GM12878 (cell line): Measurements from ENCODE around the gene WDR75. TPM values are rescaled to one million over a fixed set of nuclear protein-coding genes. Genes with fewer than 3 reads are reported as not detected.
A peak's percentile ranks its signal among the peaks of the same experiment; 100 is the strongest.

ENCODE experiments used
- ATF7 ChIP-seq: fragments of 450-650 bp; IDR thresholded peaks from 2 replicates; pipeline ENCODE4 v1.6.1; 2016; ENCODE audit warnings: low read depth, mild to moderate bottlenecking
- BCL3 ChIP-seq: IDR thresholded peaks from 2 replicates; pipeline ENCODE4 v1.6.1; 2011; ENCODE audit warnings: borderline replicate concordance, low read depth, mild to moderate bottlenecking, moderate library complexity, low read length; ENCODE audit not compliant: insufficient read depth, poor library complexity, severe bottlenecking
- BRCA1 ChIP-seq: IDR thresholded peaks from 2 replicates; pipeline ENCODE4 v1.6.1; 2011; ENCODE audit warnings: low read depth, low read length, improper control_type of control experiment
- CBX3 ChIP-seq: fragments of 200-600 bp; sonication (generic); IDR thresholded peaks from 2 replicates; pipeline ENCODE4 v1.6.1; 2016; ENCODE audit warnings: low read depth, borderline replicate concordance
- CEBPZ ChIP-seq: fragments of 150-350 bp; IDR thresholded peaks from 2 replicates; pipeline ENCODE4 v1.6.1; 2016; ENCODE audit warnings: low read depth, low read length
- CHD1 ChIP-seq: IDR thresholded peaks from 2 replicates; pipeline ENCODE4 v1.6.1; 2012; ENCODE audit warnings: low read depth, low read length, improper control_type of control experiment
- ETV6 ChIP-seq, 2 experiments: fragments of 450-650 bp in 1 of 2; IDR thresholded peaks in 1 of 2; conservative IDR thresholded peaks in 1 of 2; 2 replicates each; pipeline ENCODE4 v1.6.1; 2014; ENCODE audit warnings: antibody characterized with exemption in 1 of 2, borderline replicate concordance in 1 of 2, low read depth in 1 of 2, mild to moderate bottlenecking in 1 of 2, moderate library complexity in 1 of 2
- EZH2 ChIP-seq: IDR thresholded peaks from 2 replicates; pipeline ENCODE4 v1.6.1; 2012; ENCODE audit warnings: low read depth, mild to moderate bottlenecking, control low read depth, inconsistent platforms, low read length, borderline replicate concordance; ENCODE audit not compliant: control insufficient read depth
- MAX ChIP-seq: IDR thresholded peaks from 2 replicates; pipeline ENCODE4 v1.6.1; 2012; ENCODE audit warnings: low read depth, low read length, improper control_type of control experiment
- NBN ChIP-seq: fragments of 450-650 bp; IDR thresholded peaks from 2 replicates; pipeline ENCODE4 v1.6.1; 2016
- NR2C2 ChIP-seq: IDR thresholded peaks from 2 replicates; pipeline ENCODE4 v1.6.1; 2011; ENCODE audit warnings: borderline replicate concordance, low read depth; ENCODE audit not compliant: control insufficient read depth, insufficient read length
- NR2F1 ChIP-seq: fragments of 450-650 bp; conservative IDR thresholded peaks from 2 replicates; pipeline ENCODE4 v1.6.1; 2017; ENCODE audit warnings: mild to moderate bottlenecking
- PBX3 ChIP-seq: IDR thresholded peaks from 2 replicates; pipeline ENCODE4 v1.6.1; 2011; ENCODE audit warnings: mild to moderate bottlenecking, low read depth, low read length, moderate library complexity; ENCODE audit not compliant: insufficient replicate concordance
- RBBP5 ChIP-seq: fragments of 200-600 bp; sonication (generic); conservative IDR thresholded peaks from 2 replicates; pipeline ENCODE4 v1.6.1; 2016
- RCOR1 ChIP-seq: conservative IDR thresholded peaks from 2 replicates; pipeline ENCODE4 v1.6.1; 2012; ENCODE audit warnings: low read depth, low read length, improper control_type of control experiment
- RUNX3 ChIP-seq: IDR thresholded peaks from 2 replicates; pipeline ENCODE4 v1.6.1; 2012; ENCODE audit warnings: low read length, inconsistent platforms
- SMAD1 ChIP-seq: fragments of 450-650 bp; IDR thresholded peaks from 2 replicates; pipeline ENCODE4 v1.6.1; 2018; ENCODE audit warnings: mild to moderate bottlenecking, low read depth; ENCODE audit not compliant: partially characterized antibody
- SUPT20H ChIP-seq: IDR thresholded peaks from 2 replicates; pipeline ENCODE4 v1.6.1; 2011; ENCODE audit warnings: low read depth, mild to moderate bottlenecking, low read length, moderate library complexity, borderline replicate concordance; ENCODE audit not compliant: control insufficient read depth
- TARDBP ChIP-seq: IDR thresholded peaks from 2 replicates; pipeline ENCODE4 v1.6.1; 2016; ENCODE audit warnings: borderline replicate concordance
- USF2 ChIP-seq: IDR thresholded peaks from 2 replicates; pipeline ENCODE4 v1.6.1; 2011; ENCODE audit warnings: low read depth, low read length, improper control_type of control experiment, borderline replicate concordance
- WRNIP1 ChIP-seq: IDR thresholded peaks from 2 replicates; pipeline ENCODE4 v1.6.1; 2011; ENCODE audit warnings: low read depth, low read length, improper control_type of control experiment, borderline replicate concordance
- ZNF207 ChIP-seq: fragments of 450-650 bp; IDR thresholded peaks from 2 replicates; pipeline ENCODE4 v1.6.1; 2014; ENCODE audit warnings: antibody characterized with exemption, mild to moderate bottlenecking, borderline replicate concordance
- polyA plus RNA-seq, 11 experiments: library from polyadenylated mRNA; depleted of rRNA in 4 of 11; unstranded in 6 of 11; stranded (reverse) in 5 of 11; fragments of >200 nt; fragmentation: Nextera tagmentation in 4 of 11; fragmentation: Illumina TruSeq in 1 of 11; extraction: Ambion mirVana in 4 of 11; extraction: Trizol in 1 of 11; gene quantifications; 1 replicate in 1 of 11; 2 replicates in 10 of 11; pipeline versions ENCODE4 v1.2.1 to v1.2.3, GENCODE V29; 2011 to 2016; ENCODE audit warnings: inconsistent platforms in 2 of 11, missing spikeins in 2 of 11, low read depth in 1 of 11
- total RNA-seq, 4 experiments: library from RNA; depleted of rRNA in 3 of 4; stranded (reverse); fragments of >200 nt in 3 of 4; fragmentation: Illumina TruSeq in 1 of 4; extraction: Trizol in 1 of 4; gene quantifications; 2 replicates each; pipeline versions ENCODE4 v1.2.1 to v1.2.3, GENCODE V29; 2013 to 2021

The WDR75 gene
- total and polyA plus RNA-seq, 10 of the 15 experiments (the other 5 are each of a cell fraction or from before 2014, with no cell fraction given), result 53.1 to 98.5 (median 71.5) TPM

- TF ChIP-seq CEBPZ (no peak; the same call in 1 of the 2 replicates), RUNX3 (peak; percentile 85), ATF7 (peak; percentile 80), USF2 (peak; percentile 94), SUPT20H (no peak), EZH2 (no peak), MAX (no peak; the same call in 1 of the 2 replicates), PBX3 (peak; percentile 4), RBBP5 (no peak), CHD1 (no peak), BRCA1 (no peak), ZNF207 (0 out of 2 replicates have a peak, but pooled peaks have one; percentile 87), BCL3 (no peak), NR2F1 (no peak), WRNIP1 (no peak), TARDBP (no peak; the same call in 1 of the 2 replicates), NR2C2 (no peak), ETV6 (conservative IDR thresholded peaks at IDR 0.05 in 1 of 2, IDR thresholded peaks at IDR 0.05 in 1 of 2; ENCODE audit: borderline replicate concordance in 1 of 2, low read depth in 1 of 2) (0 out of 4 replicates have a peak, but pooled peaks of 1 of the 2 experiments have one; percentile 24), SMAD1 (peak; percentile 71), CBX3 (no peak), NBN (peak; percentile 95), RCOR1 (no peak)
Observed at GRCh38 chr2:189440947-189441708, at the start of gene WDR75 (continued).
